ENCODE measurements around the gene MBNL1.
"Not testable (repeated sequence)": the region's sequence is repeated elsewhere in the genome, so short reads cannot be mapped to it uniquely, and the experiment has no call there.

GRCh38 chr3:152397348-152397747 is 128.6 kb downstream of the MBNL1 start:
- TF ChIP-seq FOXA1 (IDR thresholded peaks at IDR 0.05); ELF4 (IDR thresholded peaks at IDR 0.05); FOXK2 (IDR thresholded peaks at IDR 0.05); FOXM1 (IDR thresholded peaks at IDR 0.05; ENCODE audit: borderline replicate concordance); BHLHE40 (IDR thresholded peaks at IDR 0.05; ENCODE audit: borderline replicate concordance); SUZ12 (IDR thresholded peaks at IDR 0.05); SP1 (IDR thresholded peaks at IDR 0.05); ZNF384 (IDR thresholded peaks at IDR 0.05); TARDBP (IDR thresholded peaks at IDR 0.05); ARNT (IDR thresholded peaks at IDR 0.05); LEF1 (IDR thresholded peaks at IDR 0.05; ENCODE audit: borderline replicate concordance): not testable (repeated sequence)

All from HEK293T (cell line).